HG03354 (cell line): Measurements from ENCODE around the gene FER.
A peak's percentile ranks its signal among the peaks of the same experiment; 100 is the strongest.

Source experiments
- ATAC-seq: cut with Tn5 transposase; IDR thresholded peaks from one replicate; pipeline ENCODE4 v1.9.1; 2021; ENCODE audit warnings: mild to moderate bottlenecking; ENCODE audit not compliant: unreplicated experiment, poor library complexity, severe bottlenecking

The FER gene

DNA sequence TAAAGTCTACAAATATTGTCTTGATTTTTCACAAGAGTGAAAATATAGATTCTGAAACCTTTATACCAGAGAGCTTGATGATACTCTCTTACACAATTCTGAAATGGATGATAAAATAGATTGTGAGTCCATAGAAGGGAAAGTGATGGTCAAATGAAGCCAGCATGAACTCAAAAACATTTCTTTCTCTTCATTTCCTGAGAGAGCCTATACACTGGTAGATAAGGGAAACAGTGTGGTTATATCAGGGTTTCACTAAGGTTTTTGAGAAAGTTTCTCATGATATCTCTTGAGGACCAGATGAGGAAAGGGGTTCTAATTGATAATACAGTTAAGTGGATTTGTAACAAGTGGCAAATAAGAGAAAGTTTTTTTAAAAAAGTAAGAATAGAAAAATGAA is 407.9 kb downstream of the FER start:
- peak; percentile 75 for ATAC-seq

DNA sequence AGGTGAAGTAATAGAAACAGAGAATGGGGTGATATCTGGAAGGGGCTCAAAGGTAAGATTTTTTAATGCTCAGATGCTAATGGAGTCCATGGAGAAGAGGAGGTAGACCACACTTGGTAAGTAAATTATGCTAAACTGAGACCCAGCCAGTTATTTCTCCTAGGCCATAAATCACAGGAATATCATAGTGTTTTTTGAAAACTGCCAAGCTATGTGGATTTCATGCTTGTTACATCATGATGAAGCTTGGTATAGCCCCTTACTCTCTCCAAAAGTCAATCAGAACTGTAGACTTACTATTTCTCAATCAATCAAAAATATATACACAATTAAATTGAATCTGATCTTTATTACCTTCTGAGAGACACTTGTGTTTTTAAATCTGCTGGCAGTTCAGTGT is 409.2 kb downstream of the FER start:
- ATAC-seq: no peak

DNA sequence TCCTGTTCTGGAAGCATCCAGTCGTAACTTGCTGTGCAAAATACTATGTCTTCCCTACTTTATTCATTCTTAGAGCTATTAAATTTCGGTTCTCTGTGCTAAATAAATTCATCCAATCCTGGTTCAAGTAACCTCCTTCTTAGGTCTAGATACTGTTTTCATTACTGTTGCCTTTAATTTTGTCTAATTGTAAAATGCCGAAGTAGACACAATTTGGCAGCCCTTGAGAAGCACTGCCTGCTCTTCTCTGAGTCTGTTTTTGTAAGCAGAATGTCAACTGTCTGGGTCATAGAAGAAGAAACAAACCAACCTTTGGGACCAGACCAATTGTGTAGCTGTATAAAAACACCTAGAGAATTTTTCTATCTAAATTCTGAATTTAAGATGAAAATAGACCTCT is 412.8 kb downstream of the FER start:
- no peak for ATAC-seq

GRCh38 chr5:109161914-109162683 is 414.4 kb downstream of the FER start:
- ATAC-seq: peak; percentile 76

- ATAC-seq: no peak
Observed at GRCh38 chr5:109163336-109163735, 415.6 kb downstream of the FER start.

DNA sequence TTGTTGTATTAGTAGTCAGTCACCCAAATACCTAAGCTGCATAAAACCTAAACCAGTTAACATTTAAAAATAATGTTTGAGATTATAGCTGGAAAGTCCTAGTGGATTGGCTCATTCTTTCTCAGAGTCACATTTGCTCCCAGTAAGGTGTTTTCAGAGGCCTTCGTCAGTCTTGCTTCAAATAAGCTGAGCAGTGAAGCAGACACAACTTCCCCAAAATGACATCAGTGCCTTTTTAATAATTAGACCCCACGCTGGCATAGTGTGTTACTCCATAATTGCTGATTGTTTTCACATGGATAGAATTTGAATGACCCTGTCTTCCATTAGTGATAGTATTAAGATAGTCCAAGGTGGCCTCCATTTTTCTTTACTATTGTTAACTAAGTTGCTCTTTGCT is 416.3 kb downstream of the FER start:
- peak; percentile 56 for ATAC-seq

- no peak for ATAC-seq
Observed at GRCh38 chr5:109167586-109167985, 419.9 kb downstream of the FER start.

GRCh38 chr5:109168151-109168550 is 420.5 kb downstream of the FER start:
- no peak for ATAC-seq

- ATAC-seq: no peak
Observed at GRCh38 chr5:109170629-109171350, 423.1 kb downstream of the FER start.

DNA sequence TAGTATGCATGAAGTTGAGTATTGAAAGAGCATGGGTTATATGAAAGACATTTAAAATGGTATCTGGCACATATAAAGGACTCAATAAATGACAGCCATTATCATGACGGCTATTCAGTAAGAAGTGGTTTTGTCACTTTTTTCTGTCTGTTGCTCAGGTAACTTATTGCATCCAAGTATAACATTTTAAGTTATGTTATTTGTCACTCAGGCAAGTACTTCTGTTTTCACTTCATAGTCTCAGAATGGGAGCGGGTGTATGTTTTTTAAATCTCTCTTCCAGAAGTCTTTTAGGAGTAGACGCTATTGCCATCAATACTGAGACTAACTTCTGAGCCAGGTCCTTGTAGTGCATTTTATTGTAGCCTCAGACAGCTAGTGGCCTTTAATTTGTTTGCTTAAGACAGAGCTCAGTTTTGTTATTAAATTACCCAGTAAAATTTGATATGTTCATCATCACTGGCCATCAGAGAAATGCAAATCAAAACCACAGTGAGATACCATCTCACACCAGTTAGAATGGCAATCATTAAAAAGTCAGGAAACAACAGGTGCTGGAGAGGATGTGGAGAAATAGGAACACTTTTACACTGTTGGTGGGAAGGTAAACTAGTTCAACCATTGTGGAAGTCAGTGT is 423.9 kb downstream of the FER start:
- peak; percentile 91 for ATAC-seq

- ATAC-seq: no peak
Observed at GRCh38 chr5:109173036-109173794, 425.5 kb downstream of the FER start.

DNA sequence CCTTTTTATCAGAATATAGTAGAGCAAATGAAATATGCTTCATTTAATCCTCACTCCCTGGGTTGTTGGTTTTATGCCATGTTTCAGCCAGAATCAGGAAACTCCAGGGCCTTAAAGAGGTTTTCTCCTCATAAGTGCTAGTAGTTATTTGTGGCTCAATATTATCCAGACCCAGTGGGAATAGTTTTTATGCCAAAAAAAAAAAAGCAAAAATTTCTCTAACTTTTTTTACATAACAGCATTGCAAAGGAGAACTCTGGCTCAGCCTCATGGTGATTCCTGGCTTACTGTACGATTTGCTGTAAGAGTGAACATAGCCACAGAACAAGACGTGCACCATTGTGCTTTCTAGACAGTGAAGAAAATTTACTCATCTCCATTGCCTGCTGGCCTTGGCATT is 429.5 kb downstream of the FER start:
- no peak for ATAC-seq

- ATAC-seq: no peak
Observed at GRCh38 chr5:109177782-109178181, 430.1 kb downstream of the FER start.

DNA sequence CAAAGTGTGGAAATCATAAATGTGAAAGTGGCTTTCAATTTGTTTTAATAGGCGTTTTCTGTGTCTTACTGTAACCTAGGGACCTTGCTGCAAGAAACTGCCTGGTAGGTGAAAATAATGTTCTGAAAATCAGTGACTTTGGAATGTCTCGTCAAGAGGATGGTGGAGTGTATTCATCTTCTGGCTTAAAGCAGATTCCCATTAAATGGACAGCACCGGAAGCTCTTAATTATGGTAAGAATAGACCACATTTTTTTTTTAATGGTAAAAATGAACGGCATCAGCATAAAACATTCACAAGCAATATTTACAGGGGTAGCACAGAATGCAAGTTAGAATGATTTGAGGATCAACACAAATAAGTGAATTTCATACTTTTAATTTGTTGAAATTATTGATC is 433.0 kb downstream of the FER start:
- no peak for ATAC-seq

GRCh38 chr5:109186759-109187158 is 439.1 kb downstream of the FER start:
- no peak for ATAC-seq

GRCh38 chr5:109191153-109191558 is 443.5 kb downstream of the FER start:
- peak; percentile 85 for ATAC-seq

DNA sequence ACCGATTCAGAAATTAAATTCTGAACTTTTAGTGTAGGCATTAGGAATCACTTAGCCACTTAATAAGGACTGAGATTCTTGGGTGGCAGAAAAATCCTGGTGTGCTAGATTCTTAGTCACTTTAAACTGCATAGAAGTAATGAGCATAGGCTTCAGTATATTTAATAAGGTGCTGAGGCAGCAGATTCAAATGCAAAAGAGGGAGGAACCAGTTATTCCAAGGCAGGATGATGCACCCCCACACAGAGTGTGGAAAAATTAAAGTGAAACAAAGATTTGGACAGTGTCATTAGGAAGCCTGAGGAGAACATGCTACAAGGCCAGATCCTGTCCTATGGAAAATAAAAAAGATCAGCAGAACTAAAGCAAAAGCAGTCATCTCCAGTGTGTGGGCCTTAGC is 444.3 kb downstream of the FER start:
- no peak for ATAC-seq

DNA sequence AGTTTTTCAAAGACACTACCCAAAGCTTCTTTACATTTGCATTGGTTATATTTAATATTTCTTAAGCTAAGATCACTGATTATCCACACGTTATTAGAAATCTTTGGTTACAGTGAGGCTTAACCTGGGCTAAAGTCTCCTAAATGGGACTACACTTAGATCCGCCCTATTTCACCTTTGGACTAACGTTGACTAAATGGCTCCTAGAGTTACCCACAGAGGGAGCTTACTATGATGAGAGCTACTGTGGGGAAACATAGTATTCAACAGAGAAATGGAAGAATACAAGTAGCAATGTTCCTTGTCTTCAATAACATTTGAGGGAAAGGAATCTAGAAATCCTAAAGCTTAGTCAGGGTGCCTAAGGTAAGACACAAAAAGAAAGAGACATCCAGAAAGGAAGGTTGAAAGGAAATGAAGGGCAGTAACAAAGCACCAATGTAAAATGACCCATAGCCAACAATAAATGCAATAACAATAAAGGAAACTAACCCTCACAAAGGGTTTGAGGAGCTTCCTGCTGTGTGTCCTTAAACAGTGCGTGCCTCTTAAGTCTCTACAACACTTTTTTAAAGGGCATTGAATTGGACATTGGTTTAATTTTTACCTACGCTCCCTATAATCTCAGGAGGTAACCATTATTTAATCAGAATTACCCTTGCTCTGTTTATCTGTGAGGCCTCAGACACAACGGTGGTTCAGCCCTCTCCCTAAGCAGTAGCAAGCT is 445.0 kb downstream of the FER start:
- ATAC-seq: no peak

- ATAC-seq: no peak
Observed at GRCh38 chr5:109195667-109196066, 448.0 kb downstream of the FER start.
